Activated CD4-positive, alpha-beta T cell treated with anti-CD3 and anti-CD28 coated beads, Interleukin-2, amount 50 U/mL, for 1 hour (primary cell): ENCODE data around the gene TYW5.
A peak's percentile ranks its signal among the peaks of the same experiment; 100 is the strongest.

Experiments used
- DNase-seq: peaks from one replicate; pipeline ENCODE4 v3.0.0-alpha.2; 2020

TYW5 gene, protein sequence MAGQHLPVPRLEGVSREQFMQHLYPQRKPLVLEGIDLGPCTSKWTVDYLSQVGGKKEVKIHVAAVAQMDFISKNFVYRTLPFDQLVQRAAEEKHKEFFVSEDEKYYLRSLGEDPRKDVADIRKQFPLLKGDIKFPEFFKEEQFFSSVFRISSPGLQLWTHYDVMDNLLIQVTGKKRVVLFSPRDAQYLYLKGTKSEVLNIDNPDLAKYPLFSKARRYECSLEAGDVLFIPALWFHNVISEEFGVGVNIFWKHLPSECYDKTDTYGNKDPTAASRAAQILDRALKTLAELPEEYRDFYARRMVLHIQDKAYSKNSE

DNA sequence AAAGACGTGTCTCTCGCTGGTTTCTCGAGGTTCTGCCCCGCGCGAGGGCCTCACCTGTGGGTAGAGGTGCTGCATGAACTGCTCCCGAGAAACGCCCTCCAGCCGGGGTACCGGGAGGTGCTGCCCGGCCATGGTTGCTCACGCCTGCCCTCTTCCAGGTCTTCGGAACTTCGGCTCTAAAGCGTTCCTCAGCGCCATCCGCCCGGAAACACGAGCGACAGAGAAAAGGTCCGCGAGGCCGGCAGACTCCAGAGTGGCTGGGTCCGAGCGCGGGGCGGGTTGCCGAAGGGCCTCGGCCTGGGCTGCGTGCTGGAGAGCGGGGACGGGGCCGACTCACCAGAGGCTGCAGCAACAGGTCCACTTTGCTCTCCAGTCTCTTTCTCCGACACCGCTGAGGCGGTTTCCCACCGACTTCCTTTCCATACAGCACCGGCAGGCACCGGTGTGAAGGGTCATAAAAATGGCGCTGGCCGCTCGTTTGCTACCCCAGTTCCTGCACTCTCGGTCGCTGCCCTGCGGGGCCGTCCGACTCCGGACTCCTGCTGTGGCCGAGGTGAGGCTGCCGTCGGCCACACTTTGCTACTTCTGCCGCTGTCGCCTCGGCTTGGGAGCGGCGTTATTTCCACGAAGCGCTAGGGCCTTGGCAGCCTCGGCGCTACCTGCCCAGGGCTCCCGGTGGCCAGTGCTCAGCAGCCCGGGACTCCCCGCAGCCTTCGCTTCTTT lies at the start of gene TYW5, which contains the start of gene MAIP1:
Gene TYW5 (minus strand): TSS at position 153 of the 723 bp plus-strand sequence. CDS start 21 bp downstream, at position 132.
Gene MAIP1 (plus strand): TSS at position 244 of the 723 bp plus-strand sequence. CDS start 217 bp downstream, at position 461.
- DNase-seq = peak; percentile 75

DNA sequence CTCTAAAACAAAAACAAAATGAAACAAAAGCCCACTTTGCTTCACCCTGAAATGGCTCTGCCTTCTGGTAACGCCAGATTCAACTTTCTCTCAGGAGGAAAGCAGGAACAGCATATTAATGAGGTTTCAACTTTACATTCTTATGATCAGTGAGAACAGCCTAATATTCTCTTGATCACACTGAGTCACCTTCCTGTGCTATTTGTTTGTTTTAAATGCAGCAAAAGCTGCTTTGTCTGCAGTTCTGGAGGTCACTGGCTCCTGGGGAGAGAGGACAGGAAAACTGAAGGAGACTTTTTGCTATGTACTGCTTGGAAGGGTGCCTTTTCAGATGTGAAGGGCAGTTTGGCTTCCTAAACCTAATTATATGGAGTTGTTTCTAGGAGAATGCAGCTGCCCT lies 48.2 kb upstream of the TYW5 start:
- no peak for DNase-seq

DNA sequence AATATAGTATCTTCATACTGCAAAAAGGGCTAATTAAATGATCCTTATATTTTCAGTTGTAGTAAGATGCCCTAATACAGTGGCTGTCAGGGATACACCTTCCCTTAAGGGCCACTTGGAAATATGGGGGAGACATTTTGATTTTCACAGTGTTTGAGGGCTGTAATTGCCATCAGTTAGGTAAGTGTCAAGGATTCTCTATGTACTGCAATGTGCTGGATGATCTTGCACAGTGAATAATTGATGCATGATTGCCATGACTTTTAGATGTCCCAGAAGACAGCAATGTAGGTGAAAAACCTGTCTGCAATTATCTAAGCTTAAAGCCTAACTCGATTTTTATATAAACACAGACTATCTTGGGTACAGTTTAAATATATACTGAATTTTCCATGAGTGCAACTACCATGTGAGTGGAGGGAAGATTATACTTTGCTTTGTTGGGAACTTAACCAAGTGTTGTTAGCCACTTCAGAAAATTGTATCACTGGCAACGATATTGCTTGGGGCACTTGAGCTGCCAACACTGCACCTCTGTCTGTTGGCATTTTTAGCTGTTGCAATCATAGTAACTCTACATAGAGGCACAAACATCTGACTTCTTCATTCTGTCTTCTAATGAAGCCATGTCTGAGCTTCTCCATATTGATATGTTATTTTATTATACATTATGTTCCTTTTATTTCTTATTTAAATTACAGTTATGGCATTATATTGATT lies 45.3 kb upstream of the TYW5 start:
- no peak for DNase-seq

DNA sequence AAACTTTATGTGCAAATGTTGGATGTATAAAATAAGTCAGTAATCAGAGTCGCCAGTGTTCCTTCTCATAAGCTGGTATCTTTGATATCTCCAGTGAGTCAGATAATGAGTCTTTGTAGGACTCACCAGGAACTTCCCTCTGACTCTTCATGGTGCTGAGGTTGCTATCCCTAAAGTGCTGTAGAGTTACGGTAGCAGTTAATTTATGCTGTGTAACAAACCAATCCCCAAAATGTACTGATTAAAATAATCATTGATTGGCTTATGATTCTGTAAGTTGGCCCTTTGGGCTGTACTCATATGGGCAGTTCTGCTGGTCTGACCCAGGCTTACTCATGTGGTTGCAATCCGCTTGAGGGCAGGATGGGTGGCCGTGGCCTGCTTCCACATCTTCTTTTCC lies 43.9 kb upstream of the TYW5 start:
- DNase-seq = no peak

DNA sequence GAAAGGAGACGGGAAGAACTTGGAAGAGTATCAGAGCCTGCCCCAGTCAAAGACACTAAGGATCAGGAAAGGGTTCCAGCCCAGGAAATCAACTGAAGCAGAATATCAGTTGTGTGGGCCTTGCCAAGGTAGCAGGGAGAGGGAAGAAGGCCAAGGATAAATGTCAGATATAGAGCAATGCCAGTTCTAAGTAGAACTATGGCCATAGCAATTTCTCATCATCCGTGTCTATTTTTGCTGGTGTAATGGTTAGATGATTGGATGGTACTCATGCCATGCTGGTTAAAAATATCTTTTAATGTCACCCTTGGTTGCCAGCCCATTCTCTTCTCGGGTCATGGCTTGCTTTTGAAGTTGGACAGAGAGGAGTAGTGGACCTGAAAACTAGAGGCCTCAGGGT lies 42.0 kb upstream of the TYW5 start:
- DNase-seq = no peak

DNA sequence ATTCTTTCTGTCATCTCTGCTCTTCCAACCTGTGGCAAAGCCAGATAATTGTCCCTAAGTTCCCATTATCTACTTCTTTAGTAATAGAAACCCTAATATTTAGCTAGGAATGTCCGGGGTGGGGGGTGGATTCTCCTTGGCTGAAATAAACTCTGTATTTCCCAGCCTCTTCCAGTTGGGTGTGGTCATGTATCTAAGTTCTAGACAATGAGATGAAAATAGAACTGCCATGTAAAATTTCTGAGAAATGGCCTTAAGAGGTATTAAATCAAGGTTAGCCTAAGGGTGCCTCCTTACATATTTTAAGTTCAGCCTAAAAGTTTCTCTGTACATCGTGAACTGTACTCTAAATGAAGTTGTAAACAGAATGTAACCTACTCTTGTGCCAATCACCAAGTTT lies 39.6 kb upstream of the TYW5 start:
- DNase-seq = no peak

DNA sequence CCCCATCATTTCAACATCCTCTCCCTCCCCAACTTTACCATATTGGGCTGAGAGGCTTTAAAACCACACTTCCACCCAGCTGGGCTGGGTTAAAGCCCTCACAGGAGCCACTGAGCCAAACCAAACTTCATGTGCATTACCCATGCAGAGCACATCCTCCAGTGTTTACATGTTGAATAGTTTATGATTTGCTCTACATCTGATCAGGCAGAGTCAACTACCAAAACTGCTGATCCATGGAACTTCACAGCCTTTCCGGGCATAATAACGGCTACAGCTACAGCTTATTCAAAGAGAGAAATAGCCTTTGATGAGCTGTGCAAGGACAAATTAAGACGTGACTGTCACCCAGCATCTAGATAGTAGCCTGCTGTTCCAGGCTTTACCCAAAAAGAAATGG lies 39.1 kb upstream of the TYW5 start:
- DNase-seq = no peak

DNA sequence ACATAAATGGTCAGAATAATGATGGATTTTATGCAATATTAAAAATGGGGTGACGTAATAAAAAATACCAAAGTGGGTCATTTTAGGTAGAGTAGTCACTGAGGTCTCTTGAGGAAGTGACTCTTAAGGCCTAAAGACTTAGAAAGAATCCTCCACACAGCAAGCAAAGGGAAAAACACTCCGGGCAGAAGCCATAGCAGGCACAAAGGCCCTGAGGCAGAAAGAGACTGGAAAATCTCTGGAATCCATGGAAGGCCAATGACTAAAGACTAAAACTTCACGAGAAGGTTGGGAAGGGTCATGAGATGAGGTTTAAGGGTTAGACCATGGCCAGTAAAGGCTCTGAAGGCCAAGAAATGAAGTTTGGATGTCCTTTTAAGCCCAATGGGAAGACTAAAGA lies 37.0 kb upstream of the TYW5 start:
- no peak for DNase-seq

DNA sequence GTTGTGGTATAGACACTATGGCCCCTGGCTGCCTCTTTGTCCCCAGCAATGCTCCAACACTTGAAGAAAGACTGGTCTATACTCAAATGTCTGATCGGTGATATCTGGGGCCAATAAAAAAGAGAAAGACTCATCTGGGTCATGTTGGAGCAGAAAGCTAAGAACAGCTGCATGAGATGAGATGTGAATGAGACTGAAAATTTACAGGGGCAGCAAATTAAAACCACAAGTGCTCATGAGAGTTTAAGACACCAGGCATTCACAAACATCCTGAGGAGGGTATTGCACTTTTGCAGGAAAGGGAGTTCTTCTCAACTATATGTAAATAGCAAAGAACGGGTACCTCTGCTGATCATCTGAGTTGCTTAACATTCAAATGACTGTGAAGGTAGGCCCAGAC lies 36.4 kb upstream of the TYW5 start:
- DNase-seq = no peak

DNA sequence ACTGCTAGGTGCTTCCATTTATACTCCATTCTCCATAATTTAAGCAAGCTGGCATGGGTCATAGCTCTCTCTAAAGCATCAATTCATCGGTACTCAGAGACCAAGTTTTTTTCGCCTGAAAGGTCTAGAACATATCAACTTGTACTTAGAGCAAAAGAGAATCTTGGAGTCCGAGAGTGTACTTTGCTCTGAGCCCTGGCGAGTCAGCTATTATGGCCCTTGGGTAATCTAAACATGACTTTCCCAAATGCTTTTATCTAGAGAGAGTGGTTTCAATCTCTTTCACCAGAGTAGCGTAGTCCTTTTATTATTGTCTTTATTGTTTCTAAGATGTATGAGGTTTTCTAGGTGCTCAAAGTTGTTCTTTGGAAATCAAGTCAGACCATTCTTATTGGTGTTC lies 34.5 kb upstream of the TYW5 start:
- DNase-seq = no peak

DNA sequence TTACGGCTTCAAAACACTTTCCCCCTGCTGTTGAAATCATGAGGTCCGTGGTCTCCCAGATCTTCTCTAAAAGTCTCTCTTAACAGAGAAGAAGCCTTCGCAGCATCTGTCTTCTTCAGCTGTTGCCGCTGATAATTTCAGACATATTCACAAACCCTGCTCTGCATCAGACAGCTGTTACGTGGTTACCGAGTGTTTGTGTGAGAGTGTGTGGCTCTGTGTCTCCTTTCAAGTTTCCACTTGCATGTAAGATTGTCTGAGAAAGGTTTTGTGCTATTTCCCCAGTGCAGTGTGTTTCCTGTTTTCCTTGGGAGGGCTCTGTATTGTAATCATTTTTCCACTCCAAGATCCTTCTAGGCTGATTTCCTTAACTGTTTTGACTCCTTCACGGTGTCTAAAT lies 32.9 kb upstream of the TYW5 start:
- DNase-seq = no peak

DNA sequence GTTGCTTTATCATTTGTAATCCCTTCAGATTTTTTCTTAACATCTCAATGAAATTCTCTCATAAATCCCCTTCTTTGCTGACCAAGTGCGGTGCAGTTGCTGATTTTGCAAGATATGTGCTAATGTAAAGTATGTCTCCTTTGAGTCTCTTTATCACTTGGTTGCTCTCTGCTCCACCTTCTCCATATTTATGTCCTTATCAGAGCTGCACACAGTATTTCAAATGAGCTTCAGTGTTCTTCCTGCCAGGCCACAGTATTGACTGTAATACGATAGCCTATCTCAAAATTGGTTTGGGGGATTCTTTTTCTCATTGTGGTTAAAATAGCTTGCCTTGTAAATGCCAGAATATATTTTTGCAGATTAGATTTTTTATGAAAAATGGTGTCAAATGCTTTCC lies 32.3 kb upstream of the TYW5 start:
- no peak for DNase-seq

DNA sequence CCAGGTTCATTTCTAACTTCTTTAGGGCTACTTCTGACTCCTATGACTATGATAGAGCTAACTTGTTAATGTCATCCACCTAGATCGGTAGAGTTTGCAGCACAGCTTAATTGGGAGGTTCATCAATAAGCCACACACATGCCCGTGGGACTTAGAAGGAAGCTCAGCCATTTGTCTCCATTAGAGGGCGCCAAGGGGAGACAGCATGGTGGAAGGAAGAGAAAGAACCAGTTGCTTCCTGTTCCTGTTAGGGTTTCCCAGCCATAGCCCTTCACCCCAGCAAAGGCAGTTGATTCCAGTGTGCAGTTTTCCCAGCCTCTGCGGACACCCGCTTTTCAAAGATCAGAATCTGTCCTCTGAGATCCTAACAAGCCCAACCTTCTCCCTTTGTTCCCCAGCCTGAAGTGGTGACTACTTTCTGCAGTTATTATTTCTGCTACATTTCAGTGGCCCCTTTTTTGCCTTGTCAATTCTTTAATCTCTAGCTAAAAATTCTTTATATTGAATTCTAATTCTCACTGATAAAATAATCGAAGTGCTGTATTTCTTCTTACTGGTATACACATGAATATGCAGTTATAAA lies 30.4 kb upstream of the TYW5 start:
- peak; percentile 38 for DNase-seq

DNA sequence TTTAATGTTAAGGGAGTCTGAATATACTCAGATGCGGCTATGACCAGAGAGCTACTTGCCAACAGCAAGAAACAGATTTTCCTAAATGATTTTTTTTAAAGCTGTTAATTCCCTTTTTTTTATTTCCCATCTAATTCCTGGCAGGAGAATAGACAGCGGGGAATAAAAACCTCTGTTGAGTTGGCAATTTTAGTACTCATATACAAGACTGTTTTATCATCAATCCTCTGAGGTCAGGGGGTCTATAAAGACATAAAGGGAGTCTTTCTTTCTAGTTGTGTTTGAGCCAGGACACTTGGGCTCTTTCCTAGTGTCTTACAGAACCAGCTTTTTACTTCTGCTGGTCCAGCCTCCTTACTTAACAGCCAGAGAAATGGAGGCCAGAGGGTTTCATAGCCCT lies 29.5 kb upstream of the TYW5 start:
- DNase-seq = no peak

DNA sequence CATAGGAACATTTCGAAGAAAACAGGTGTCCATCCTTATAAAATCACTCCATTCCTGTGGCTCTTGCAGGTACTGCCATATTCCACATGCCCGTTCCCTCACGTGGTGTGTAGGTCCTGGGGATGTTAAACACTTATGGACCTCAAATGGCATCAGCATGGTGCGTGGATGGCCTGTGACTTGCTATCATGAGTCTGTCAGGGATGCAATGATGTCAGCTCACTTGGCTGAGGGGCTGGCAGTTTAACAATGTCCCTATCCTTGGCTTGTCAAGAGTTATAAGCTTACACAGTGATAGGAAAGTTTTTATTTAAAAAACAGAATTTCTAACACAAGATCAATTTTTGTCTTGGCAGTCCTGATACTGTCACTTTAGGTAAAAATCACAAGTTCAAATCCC lies 28.9 kb upstream of the TYW5 start:
- DNase-seq = no peak

DNA sequence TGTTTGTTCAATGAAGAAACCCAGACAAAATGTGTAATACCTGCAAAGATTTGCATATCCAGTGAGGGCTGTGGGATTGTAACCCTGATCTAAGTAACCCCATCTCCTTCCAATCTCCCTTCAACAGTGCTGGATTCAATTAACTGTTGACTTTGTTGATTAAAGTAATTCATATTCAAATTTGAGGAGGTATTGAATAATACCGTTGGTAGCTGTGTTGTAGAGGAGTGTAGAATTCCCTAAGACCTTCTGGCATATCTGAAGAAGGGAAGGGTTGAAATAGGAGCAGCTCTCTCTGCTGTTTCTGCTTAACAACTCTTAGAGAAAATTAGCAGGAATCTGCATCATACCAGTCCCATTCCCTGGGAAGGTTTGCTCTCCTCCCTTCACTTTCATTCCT lies 28.2 kb upstream of the TYW5 start:
- DNase-seq = no peak

DNA sequence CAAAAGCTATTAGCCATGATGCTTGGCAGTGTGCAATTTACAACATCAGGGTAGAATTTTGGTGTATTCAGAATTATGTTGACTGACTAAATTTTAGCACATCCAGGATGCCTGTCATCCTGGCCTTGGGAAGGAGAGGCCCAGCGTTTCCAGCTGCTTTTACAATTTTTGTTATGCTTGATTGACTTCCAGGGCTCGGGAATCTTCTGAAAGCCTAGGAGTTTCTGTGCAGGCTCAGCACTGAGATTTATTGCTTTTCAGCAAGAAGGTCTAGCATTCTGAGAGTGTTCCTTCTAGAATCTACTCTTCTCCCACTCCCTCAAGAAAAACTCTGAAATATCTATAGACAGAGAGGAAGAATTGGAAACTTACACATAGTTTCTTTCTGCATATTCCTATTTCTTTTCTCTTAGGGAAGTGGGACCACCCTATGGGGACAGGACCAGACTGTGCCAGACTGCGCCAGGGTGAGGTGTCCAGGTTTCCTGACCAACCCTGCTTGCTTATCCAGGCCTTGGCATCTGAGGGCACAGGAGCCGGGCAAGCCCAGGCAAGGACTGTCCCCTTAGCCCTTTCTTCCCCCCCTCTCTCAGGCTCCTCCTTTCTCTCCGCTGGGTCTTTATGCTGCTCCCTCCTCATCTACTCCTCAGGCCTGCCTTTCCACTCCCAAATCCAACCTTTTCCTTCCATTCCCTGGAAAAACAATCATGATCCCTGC lies 27.0 kb upstream of the TYW5 start:
- no peak for DNase-seq

DNA sequence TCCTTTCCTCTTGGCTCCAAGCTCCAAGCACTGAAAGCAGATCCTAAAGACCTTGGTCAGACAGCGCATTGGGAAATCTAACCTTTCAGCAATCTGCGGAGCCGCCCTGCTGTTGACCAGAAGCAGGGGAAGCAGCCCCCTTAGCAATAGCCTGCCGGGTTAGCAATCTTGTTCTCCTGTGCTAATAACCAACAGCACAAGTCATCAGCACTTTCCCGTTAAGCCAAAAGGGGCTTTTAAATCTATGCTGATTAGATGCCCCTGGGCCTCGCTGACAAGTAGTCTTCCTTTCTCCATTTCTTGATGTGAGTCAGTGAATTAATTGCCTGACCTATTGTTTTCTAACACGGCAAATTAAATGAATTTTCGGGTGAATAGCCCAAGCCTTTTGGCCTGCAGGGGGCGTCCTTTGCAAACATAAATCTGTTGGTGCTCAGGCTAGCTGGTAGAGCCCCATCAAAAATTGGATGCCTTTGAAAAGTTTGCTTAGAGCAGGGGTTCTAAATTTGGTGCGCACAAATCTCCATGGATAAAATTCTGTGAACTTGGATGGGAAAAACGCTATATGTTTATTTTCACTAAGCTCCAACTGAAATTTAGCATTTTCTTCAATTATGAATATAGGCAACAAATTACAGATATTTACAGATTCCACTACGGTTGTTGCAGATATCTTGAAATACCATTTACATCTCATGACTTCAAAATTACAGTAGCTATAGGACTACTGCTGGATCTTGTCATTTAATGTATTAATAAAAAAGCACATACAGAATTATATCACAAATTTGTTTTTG lies 24.7 kb upstream of the TYW5 start:
- DNase-seq = peak; percentile 87

DNA sequence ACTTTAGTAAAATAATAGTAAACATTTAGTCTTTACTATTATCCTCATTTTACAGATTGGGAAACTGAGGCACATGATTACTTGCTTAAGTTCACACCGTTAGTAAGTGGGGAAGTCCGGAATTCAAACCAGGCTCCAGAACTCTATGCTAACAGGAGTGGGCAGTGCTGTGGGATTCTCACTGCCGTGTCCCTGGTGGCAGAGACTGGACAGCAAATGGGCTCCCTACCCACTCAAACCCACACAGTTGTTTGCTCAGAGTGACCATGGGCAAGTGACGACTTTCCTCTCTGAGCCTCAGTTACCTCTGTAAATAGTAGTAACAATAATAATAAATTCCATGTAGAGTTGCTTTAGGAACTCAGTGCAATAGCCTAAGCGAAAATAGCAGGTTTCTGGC lies 24.1 kb upstream of the TYW5 start:
- no peak for DNase-seq

DNA sequence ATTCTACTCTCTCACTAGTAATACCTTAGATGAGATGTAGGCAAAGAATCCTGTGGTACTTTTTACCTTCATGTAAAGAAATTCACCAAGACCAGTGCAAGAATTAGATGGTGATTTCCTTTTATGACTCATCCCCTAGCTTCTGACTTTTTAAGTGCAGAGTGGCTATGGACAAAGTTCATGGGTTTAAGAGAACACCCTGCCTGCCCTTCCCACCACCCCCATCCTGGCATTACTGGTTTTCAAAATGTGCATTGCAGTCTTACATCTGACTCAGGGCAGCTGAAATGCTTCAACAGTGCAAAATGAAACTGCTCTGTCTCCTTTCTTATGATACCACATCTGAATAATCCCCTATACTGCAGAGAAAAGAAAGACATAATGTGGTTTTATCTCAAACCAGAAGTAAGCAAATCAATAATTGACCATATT lies 22.7 kb upstream of the TYW5 start:
- DNase-seq = no peak

DNA sequence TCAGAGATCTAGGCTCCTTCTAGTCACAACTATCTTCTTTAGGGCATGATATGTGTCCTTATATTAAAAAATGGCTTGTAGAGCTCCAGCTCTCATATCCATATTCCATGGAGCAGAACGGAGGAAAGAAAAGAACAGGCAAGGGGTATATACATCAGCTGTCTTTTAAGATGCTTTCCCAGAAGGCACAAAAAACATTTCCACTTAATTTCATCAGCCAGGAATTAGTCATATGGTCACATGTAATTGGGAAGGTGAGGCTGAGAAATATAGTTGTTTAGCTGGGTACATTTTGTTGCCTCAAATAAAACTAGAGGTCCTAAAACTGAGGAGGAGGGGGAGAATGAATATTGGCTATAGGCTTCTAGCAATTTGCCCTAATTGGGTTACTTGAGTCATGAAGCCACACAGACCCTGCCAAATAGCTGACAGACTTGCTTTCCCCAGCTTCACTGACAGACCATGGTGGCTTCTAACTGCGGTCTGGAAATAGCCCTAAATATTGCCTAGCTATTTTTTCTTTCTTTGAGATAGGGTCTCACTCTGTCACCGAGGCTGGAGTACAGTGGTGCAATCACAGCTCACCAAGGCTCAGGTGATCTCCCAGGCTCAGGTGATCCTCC lies 20.1 kb upstream of the TYW5 start:
- no peak for DNase-seq
